Astrocyte of the hippocampus (primary cell): ENCODE data around the gene CWF19L1.

Experiments
- DNase-seq: peaks from one replicate; pipeline ENCODE4 v3.0.0; 2011; ENCODE audit warnings: low read depth, low spot score

The CWF19L1 gene

GRCh38 chr10:100253041-100253440, 14.4 kb downstream of the CWF19L1 start:
- no peak for DNase-seq

- no peak for DNase-seq
These were observed 18.6 kb downstream of the CWF19L1 start for GRCh38 chr10:100248820-100249219.

GRCh38 chr10:100245484-100246220, 21.8 kb downstream of the CWF19L1 start:
- DNase-seq, result peak; percentile 63

GRCh38 chr10:100239851-100240250, 27.6 kb downstream of the CWF19L1 start:
- DNase-seq, result no peak

GRCh38 chr10:100238429-100238828, 29.0 kb downstream of the CWF19L1 start:
- DNase-seq, result no peak

- no peak for DNase-seq
These were observed 35.3 kb downstream of the CWF19L1 start for GRCh38 chr10:100232101-100232500.

GRCh38 chr10:100229819-100230422, 37.5 kb downstream of the CWF19L1 start:
- no peak for DNase-seq

GRCh38 chr10:100223879-100224278, 43.6 kb downstream of the CWF19L1 start:
- DNase-seq, result no peak

- DNase-seq, result no peak
These were observed 44.9 kb downstream of the CWF19L1 start for GRCh38 chr10:100222529-100222928.

GRCh38 chr10:100216006-100216405, 51.4 kb downstream of the CWF19L1 start:
- DNase-seq, result peak; percentile 29

- peak; percentile 87 for DNase-seq
These were observed 58.1 kb downstream of the CWF19L1 start for GRCh38 chr10:100209303-100209702.

GRCh38 chr10:100208276-100208675, 59.2 kb downstream of the CWF19L1 start:
- no peak for DNase-seq

- no peak for DNase-seq
These were observed 63.1 kb downstream of the CWF19L1 start for GRCh38 chr10:100204370-100204769.

GRCh38 chr10:100201549-100201948, 65.9 kb downstream of the CWF19L1 start:
- DNase-seq, result no peak

- no peak for DNase-seq
These were observed 72.7 kb downstream of the CWF19L1 start for GRCh38 chr10:100194711-100195110.

- no peak for DNase-seq
These were observed 75.1 kb downstream of the CWF19L1 start for GRCh38 chr10:100192350-100192749.

GRCh38 chr10:100186253-100187212, 80.9 kb downstream of the CWF19L1 start:
- DNase-seq, result no peak

- DNase-seq, result peak; percentile 97
These were observed 81.8 kb downstream of the CWF19L1 start, which contains the start of gene ERLIN1 for GRCh38 chr10:100185364-100186252. Gene ERLIN1 (minus strand): TSS chr10:100186029. CDS start chr10:100185626, 403 bp downstream.

GRCh38 chr10:100184840-100185239, 82.6 kb downstream of the CWF19L1 start:
- DNase-seq, result peak; percentile 37

GRCh38 chr10:100184426-100184825, 83.0 kb downstream of the CWF19L1 start:
- DNase-seq, result no peak

- no peak for DNase-seq
These were observed 84.0 kb downstream of the CWF19L1 start for GRCh38 chr10:100183481-100183880.
